Measurements from ENCODE around the gene STK32B. TPM values are rescaled to one million over a fixed set of nuclear protein-coding genes. Genes with fewer than 3 reads are reported as not detected.

The STK32B gene
- polyA plus RNA-seq, 1 of the 3 experiments (the other 2 are of a cell fraction), result 0.20 TPM

GRCh38 chr4:5429747-5430146 lies 378.5 kb downstream of the STK32B start:
- Histone ChIP-seq H2AFZ (ENCODE audit: low read depth) (no peak overlapping the region), H3K9ac (no peak overlapping the region), H3K4me1 (ENCODE audit: control insufficient read depth in 1 of 2, insufficient read depth in 2 of 2, low read depth in 1 of 2, low read length in 1 of 2) (no peaks in the 10 kb centered on the region), H3K27me3 (ENCODE audit: insufficient read depth) (no peaks in the 10 kb centered on the region), H3K36me3 (replicated peaks in 1 of 2; ENCODE audit: control insufficient read depth in 1 of 2, insufficient read depth in 2 of 2, low read length in 1 of 2) (no peaks in the 10 kb centered on the region), H3K9me3 (no peaks in the 10 kb centered on the region), H3K9me2 (no peaks in the 10 kb centered on the region), H3K27ac (ENCODE audit: low read depth in 2 of 2, low read length in 1 of 2) (no peak overlapping the region), H4K20me1 (ENCODE audit: insufficient read depth) (no peaks in the 10 kb centered on the region), H3F3A (replicated peaks; ENCODE audit: insufficient read depth) (no peaks in the 10 kb centered on the region), H3K4me3 (ENCODE audit: low read depth in 2 of 2, low read length in 1 of 2) (no peak overlapping the region), H3K4me2 (no peak overlapping the region), H3K79me2 (ENCODE audit: insufficient read depth) (no peaks in the 10 kb centered on the region)
- TF ChIP-seq RAD21 (IDR thresholded peaks at IDR 0.05; ENCODE audit: low read length), result no peak
- no peak for TF ChIP-seq SIN3A (IDR thresholded peaks at IDR 0.05; ENCODE audit: borderline replicate concordance, low read depth, low read length)
- no peak for TF ChIP-seq RCOR1 (IDR thresholded peaks at IDR 0.05; ENCODE audit: low read length)
- TF ChIP-seq GABPA (IDR thresholded peaks at IDR 0.05; ENCODE audit: low read depth), result no peak
- TF ChIP-seq USF1 (IDR thresholded peaks at IDR 0.05; ENCODE audit: borderline replicate concordance, low read depth), result no peak
- no peak for TF ChIP-seq TCF12 (IDR thresholded peaks at IDR 0.05)
- no peak for TF ChIP-seq ELF1 (IDR thresholded peaks at IDR 0.05)
- no peak for TF ChIP-seq IRF3 (IDR thresholded peaks at IDR 0.05; ENCODE audit: low read depth, low read length)
- no peak for TF ChIP-seq TEAD4 (IDR thresholded peaks at IDR 0.05; ENCODE audit: borderline replicate concordance, insufficient read depth)
- no peak for TF ChIP-seq EZH2phosphoT487 (IDR thresholded peaks at IDR 0.05; ENCODE audit: borderline replicate concordance, low read depth)
- TF ChIP-seq RFX5 (IDR thresholded peaks at IDR 0.05; ENCODE audit: low read length), result no peak
- no peak for TF ChIP-seq TAF1 (IDR thresholded peaks at IDR 0.05; ENCODE audit: borderline replicate concordance, low read depth, low read length)
- TF ChIP-seq MAX (IDR thresholded peaks at IDR 0.05; ENCODE audit: low read depth), result no peak
- no peak for TF ChIP-seq REST (IDR thresholded peaks at IDR 0.05; ENCODE audit: low read depth, low read length)
- TF ChIP-seq SMC3 (IDR thresholded peaks at IDR 0.05; ENCODE audit: low read depth, low read length), result no peak
- TF ChIP-seq FOSL2 (IDR thresholded peaks at IDR 0.05; ENCODE audit: borderline replicate concordance, low read depth), result no peak
- no peak for TF ChIP-seq NRF1 (IDR thresholded peaks at IDR 0.05; ENCODE audit: low read depth, low read length)
- TF ChIP-seq RXRA (IDR thresholded peaks at IDR 0.05; ENCODE audit: borderline replicate concordance, low read depth), result no peak
- no peak for TF ChIP-seq MXI1 (IDR thresholded peaks at IDR 0.05; ENCODE audit: low read depth, low read length)
- CTCF ChIA-PET, result no interaction called here
- POLR2A ChIA-PET, result no interaction called here
- no peak for DNase-seq

Measured in SK-N-SH (cell line).